OCI-LY1 (cell line): Measurements from ENCODE around the gene CNTNAP5.
"Not testable (repeated sequence)": the region's sequence is repeated elsewhere in the genome, so short reads cannot be mapped to it uniquely, and the experiment has no call there.

Source experiments
- H2AFZ ChIP-seq: fragments of 200-600 bp; sonication (generic), shearing (Covaris generic); 2 replicates; pipeline ENCODE4 v1.6.0; 2014; ENCODE audit warnings: antibody characterized with exemption, mild to moderate bottlenecking, low read length
- H3F3A ChIP-seq: fragments of 200-600 bp; sonication (generic), shearing (Covaris generic); 2 replicates; pipeline ENCODE4 v1.6.0; 2014; ENCODE audit warnings: mild to moderate bottlenecking, antibody characterized with exemption, low read length, moderate library complexity; ENCODE audit not compliant: insufficient read depth
- H3K27ac ChIP-seq: fragments of 200-600 bp; sonication (generic); 2 replicates; pipeline ENCODE4 v1.5.1; 2014; ENCODE audit warnings: low read length, mixed run types, mild to moderate bottlenecking, low read depth; ENCODE audit not compliant: poor library complexity, severe bottlenecking
- H3K27me3 ChIP-seq: fragments of 200-600 bp; sonication (generic); 2 replicates; pipeline ENCODE4 v1.6.0; 2014; ENCODE audit warnings: antibody characterized with exemption, mild to moderate bottlenecking, low read length, moderate library complexity; ENCODE audit not compliant: insufficient read depth
- H3K36me3 ChIP-seq: fragments of 200-600 bp; sonication (generic); 2 replicates; pipeline ENCODE4 v1.6.1; 2014; ENCODE audit warnings: mild to moderate bottlenecking, antibody characterized with exemption, low read length, moderate library complexity, mixed read lengths; ENCODE audit not compliant: insufficient read depth
- H3K4me1 ChIP-seq: fragments of 200-600 bp; sonication (generic); 2 replicates; pipeline ENCODE4 v1.5.1; 2014; ENCODE audit warnings: mild to moderate bottlenecking, low read length, moderate library complexity; ENCODE audit not compliant: insufficient read depth, severe bottlenecking
- H3K4me2 ChIP-seq: fragments of 200-600 bp; sonication (generic), shearing (Covaris generic); 2 replicates; pipeline ENCODE4 v1.6.1; 2014; ENCODE audit warnings: low read length
- H3K4me3 ChIP-seq: fragments of 200-600 bp; sonication (generic); 2 replicates; pipeline ENCODE4 v1.5.1; 2014; ENCODE audit warnings: low read length, low read depth, mild to moderate bottlenecking, mixed read lengths; ENCODE audit not compliant: poor library complexity, severe bottlenecking
- H3K79me2 ChIP-seq: fragments of 200-600 bp; shearing (Covaris generic); 2 replicates; pipeline ENCODE4 v1.6.1; 2016; ENCODE audit warnings: mixed run types, low read length, mixed read lengths; ENCODE audit not compliant: insufficient read depth
- H3K9ac ChIP-seq: fragments of 200-600 bp; sonication (generic), shearing (Covaris generic); 2 replicates; pipeline ENCODE4 v1.6.1; 2014; ENCODE audit warnings: mild to moderate bottlenecking, low read length, mixed read lengths
- H3K9me2 ChIP-seq: fragments of 200-600 bp; sonication (generic), shearing (Covaris generic); 2 replicates; pipeline ENCODE4 v1.6.1; 2014; ENCODE audit warnings: low read depth, mild to moderate bottlenecking, low read length, mixed read lengths
- H3K9me3 ChIP-seq: fragments of 200-600 bp; shearing (Covaris generic); 2 replicates; pipeline ENCODE4 v1.6.1; 2014; ENCODE audit warnings: low read length, mixed read lengths
- H4K20me1 ChIP-seq: fragments of 200-600 bp; sonication (generic), shearing (Covaris generic); 2 replicates; pipeline ENCODE4 v1.6.0; 2016; ENCODE audit warnings: mild to moderate bottlenecking, low read length; ENCODE audit not compliant: insufficient read depth
- CTCF ChIP-seq: fragments of 200-600 bp; sonication (generic), shearing (Covaris generic); IDR thresholded peaks from 2 replicates; pipeline ENCODE4 v1.5.1; 2017; ENCODE audit warnings: mild to moderate bottlenecking, antibody characterized with exemption, low read length, moderate library complexity, mixed read lengths
- EZH2 ChIP-seq: fragments of 200-600 bp; sonication (generic), shearing (Covaris generic); IDR thresholded peaks from 2 replicates; pipeline ENCODE4 v1.8.0; 2017; ENCODE audit warnings: borderline replicate concordance, mixed run types, mild to moderate bottlenecking, antibody characterized with exemption, low read length, moderate library complexity, mixed read lengths

Gene CNTNAP5

DNA sequence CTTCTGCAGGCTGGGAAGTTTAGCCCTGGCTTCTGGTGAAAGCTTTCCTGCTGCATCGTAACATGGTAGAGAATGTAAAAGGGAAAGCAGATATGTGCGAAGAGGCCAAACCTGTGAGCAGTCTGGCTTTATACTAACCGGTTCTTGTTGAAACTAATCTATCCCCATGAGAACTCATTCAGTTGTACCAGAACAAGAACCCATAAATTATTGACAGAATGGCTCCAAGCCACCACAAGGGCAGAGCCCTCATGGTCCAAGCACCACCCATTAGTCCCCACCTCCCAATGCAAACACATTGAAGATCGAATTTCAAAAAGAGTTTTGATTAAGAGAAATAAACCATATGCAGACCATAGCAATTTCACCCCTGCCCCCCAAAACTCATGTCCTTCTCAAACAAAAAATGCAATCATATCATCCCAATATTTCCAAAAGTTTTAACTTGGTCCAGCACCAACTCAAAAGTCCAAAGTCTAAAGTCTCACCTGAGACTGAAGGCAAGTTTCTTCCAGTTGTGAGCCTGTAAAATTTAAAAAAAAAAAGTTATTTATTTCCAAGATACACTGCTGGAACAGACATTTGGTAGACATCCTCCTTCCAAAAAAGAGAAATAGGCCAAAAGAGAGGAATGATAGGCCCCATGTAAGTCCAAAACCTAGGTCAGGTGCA is 318.9 kb downstream of the CNTNAP5 start:
- Histone ChIP-seq H4K20me1 (no peaks in the 10 kb centered on the region), H3K4me3 (no peak overlapping the region), H3K4me1 (no peaks in the 10 kb centered on the region), H3K9me3 (no peaks in the 10 kb centered on the region), H2AFZ (no peak overlapping the region), H3K4me2 (no peak overlapping the region), H3K36me3 (no peaks in the 10 kb centered on the region), H3K79me2 (no peaks in the 10 kb centered on the region), H3K9ac (no peak overlapping the region), H3K27ac (no peak overlapping the region), H3F3A (no peaks in the 10 kb centered on the region), H3K27me3 (no peaks in the 10 kb centered on the region), H3K9me2 (no peaks in the 10 kb centered on the region)
- TF ChIP-seq EZH2 (no peak), CTCF (no peak)

GRCh38 chr2:124347209-124347608 is 322.1 kb downstream of the CNTNAP5 start:
- no peaks in the 10 kb centered on the region for H3K27me3 ChIP-seq
- no peak overlapping the region for H3K27ac ChIP-seq
- H3K9me2 ChIP-seq: no peaks in the 10 kb centered on the region
- no peaks in the 10 kb centered on the region for H3F3A ChIP-seq
- H3K4me3 ChIP-seq: no peak overlapping the region
- H3K9me3 ChIP-seq: no peaks in the 10 kb centered on the region
- no peaks in the 10 kb centered on the region for H3K36me3 ChIP-seq
- no peaks in the 10 kb centered on the region for H4K20me1 ChIP-seq
- H3K4me2 ChIP-seq: no peak overlapping the region
- no peaks in the 10 kb centered on the region for H3K4me1 ChIP-seq
- TF ChIP-seq EZH2 (no peak), CTCF (no peak)
- no peak overlapping the region for H3K9ac ChIP-seq
- H2AFZ ChIP-seq: no peak overlapping the region
- H3K79me2 ChIP-seq: no peaks in the 10 kb centered on the region

DNA sequence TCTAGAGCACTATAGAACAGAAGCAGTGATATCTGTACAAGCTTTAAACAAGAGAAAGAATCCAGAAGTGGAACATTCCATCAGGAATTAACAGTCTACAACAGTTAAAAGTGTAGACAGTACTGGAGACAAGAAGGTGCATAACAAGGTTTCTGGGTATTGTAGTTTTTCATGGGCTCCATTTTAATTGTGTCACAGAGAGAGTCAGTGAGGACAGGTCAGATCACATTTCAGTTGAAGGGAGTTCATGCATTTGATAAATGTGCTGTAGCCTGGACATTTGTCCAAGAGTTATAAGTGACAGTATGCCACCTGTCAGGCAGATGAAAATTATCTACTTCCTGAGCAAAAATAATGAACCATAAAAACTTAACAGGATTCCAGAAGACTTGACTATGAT is 328.6 kb downstream of the CNTNAP5 start:
- no peaks in the 10 kb centered on the region for H3K4me1 ChIP-seq
- H3F3A ChIP-seq: no peaks in the 10 kb centered on the region
- no peaks in the 10 kb centered on the region for H3K27me3 ChIP-seq
- no peaks in the 10 kb centered on the region for H3K36me3 ChIP-seq
- H3K79me2 ChIP-seq: no peaks in the 10 kb centered on the region
- no peak overlapping the region for H3K27ac ChIP-seq
- H2AFZ ChIP-seq: no peak overlapping the region
- H3K9me2 ChIP-seq: no peaks in the 10 kb centered on the region
- H3K4me3 ChIP-seq: no peak overlapping the region
- no peak overlapping the region for H3K4me2 ChIP-seq
- no peak overlapping the region for H3K9ac ChIP-seq
- TF ChIP-seq EZH2: no peak
- H4K20me1 ChIP-seq: no peaks in the 10 kb centered on the region
- H3K9me3 ChIP-seq: no peaks in the 10 kb centered on the region

DNA sequence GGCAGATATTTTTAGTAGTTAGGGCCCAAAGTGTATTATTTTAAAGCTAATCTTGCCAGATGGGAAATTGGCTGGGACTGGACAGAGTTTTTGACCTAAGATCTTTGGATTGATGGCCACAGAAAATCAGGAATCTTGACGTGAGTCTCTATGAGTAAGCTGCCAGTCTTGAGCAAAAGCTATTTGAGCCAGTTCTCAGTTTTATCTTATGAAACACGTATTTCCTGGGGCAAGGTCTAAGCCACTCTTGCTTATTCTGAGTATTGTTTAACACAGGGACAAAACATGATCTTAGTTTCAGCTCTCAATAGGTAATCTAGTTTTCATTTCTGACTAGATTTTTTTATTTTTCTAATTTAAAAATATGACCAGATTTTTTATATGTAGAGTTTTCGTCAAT is 329.4 kb downstream of the CNTNAP5 start:
- no peak overlapping the region for H2AFZ ChIP-seq
- TF ChIP-seq CTCF: no peak
- TF ChIP-seq EZH2: no peak

GRCh38 chr2:124361966-124362365 is 336.9 kb downstream of the CNTNAP5 start:
- H3K79me2 ChIP-seq, H3K27me3 ChIP-seq, H3K4me1 ChIP-seq, H3K9me2 ChIP-seq, H3K27ac ChIP-seq, H3K36me3 ChIP-seq, H4K20me1 ChIP-seq, H3K9ac ChIP-seq, H3K4me3 ChIP-seq, H2AFZ ChIP-seq, H3K4me2 ChIP-seq, H3K9me3 ChIP-seq, H3F3A ChIP-seq: not testable (repeated sequence)

More for the DNA sequence above, 329.4 kb downstream of the CNTNAP5 start:
- no peak overlapping the region for H3K4me3 ChIP-seq
- no peaks in the 10 kb centered on the region for H3K79me2 ChIP-seq
- H3K9me2 ChIP-seq: no peaks in the 10 kb centered on the region
- no peak overlapping the region for H3K9ac ChIP-seq
- no peaks in the 10 kb centered on the region for H3F3A ChIP-seq
- H3K4me2 ChIP-seq: no peak overlapping the region
- H3K9me3 ChIP-seq: no peaks in the 10 kb centered on the region
- no peaks in the 10 kb centered on the region for H3K27me3 ChIP-seq
- no peak overlapping the region for H3K27ac ChIP-seq
- H3K36me3 ChIP-seq: no peaks in the 10 kb centered on the region
- no peaks in the 10 kb centered on the region for H3K4me1 ChIP-seq
- H4K20me1 ChIP-seq: no peaks in the 10 kb centered on the region
